Measurements from ENCODE around the gene HES6. TPM values are rescaled to one million over a fixed set of nuclear protein-coding genes. Genes with fewer than 3 reads are reported as not detected.
A peak's percentile ranks its signal among the peaks of the same experiment; 100 is the strongest.

Gene HES6
- total RNA-seq, 2 donors from 2014 or later, result 2.3 to 6.9 TPM

DNA sequence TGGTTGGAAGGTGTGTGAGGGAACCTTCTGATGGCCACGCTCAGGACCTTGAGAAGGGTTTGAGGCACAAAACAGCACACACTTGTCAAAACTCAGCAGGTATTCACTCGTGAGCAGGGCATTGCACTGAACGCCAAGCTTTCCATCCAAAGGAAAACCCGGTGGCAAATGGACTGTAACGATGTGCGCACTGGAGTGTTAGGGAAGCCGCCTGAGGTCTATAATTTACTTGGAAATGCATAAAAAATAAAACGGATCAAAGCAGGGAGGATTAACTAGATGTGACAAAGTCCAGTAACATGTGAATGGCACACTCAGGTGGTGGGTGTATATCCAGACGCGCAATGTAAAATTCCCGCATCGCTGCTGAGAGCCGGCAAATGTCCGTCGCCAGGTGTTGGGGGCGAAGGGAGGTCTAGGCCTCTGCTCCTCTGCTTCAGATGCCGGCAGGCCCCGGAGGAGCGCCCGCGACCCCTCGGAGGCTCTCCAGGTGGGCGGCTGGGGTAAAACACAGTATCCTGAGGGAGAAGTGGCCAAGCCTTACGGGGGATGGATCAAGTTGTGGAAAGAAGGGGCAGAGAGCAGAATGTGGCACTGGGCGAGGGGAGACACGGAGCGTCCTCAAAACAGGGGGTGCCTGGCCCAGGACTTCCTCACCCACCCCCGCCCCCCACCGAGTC is 15.3 kb downstream of the HES6 start:
- no peak for DNase-seq (ENCODE audit: low spot score)
- intact Hi-C loops (cut with DNase I), result no loop called here

DNA sequence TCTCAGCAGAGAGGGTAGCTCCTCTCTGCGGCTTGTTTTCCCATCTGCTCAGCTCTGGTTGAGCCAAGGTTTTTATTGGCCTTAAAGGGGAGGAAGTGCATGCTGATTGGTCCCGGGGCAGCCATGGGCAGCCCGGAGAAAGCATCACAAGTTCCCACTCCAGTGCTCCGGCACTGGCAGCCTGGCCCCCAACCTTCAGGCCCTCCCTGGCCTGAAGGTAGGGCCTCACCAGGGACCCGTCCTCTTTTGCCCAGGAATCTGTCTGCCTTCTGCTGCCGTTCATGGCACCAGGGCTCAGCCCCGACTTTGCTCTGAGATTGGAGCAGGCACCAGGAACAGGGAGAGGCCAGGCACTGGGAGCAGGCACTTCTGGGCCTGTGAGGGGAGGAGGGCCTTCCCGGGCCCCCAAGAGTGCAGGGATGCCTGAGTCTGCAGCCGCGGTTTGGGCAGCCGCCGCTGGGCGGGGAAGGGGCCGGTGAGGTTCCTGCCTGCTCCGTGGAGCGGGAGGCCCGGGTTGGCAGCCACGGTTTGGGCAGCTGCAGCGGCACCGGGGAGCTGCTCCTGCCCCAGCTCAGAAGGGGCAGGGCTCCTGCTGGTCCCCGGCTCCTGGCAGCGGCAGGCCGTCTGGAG is 18.8 kb downstream of the HES6 start:
- no peak for DNase-seq (ENCODE audit: low spot score)

DNA sequence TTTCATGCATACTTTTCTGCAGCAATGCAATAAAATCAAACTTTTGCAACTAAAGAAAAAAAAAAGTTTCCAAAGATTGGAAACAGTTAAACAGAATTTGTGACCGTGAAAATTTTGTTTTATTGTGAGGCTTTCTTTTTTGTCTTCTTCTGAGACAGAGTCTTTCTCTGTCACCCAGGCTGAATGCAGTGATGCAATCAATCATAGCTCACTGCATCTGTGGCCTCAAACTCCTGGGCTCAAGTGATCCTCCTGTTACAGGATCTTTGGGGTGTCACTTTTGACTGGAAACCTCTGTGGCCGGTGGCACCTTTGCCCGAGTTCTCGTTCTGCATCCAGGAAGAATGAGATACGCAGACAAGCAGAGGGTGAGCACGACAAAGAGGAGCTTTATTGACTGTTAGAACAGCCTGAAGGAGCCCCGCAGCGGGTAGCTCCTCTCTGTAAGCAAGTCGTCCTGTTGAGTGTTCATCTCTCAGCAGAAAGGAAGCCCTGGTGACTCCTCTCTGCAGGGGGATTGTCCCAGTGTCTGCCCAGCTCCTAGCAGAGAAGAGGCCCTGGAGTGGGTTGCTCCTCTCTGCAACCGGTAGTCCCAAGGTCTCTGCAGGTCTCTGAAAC is 19.5 kb downstream of the HES6 start:
- no peak for DNase-seq (ENCODE audit: low spot score)
- intact Hi-C loops (cut with DNase I), result no loop called here

More for the DNA sequence above, 18.8 kb downstream of the HES6 start:
- intact Hi-C loops (cut with DNase I), result no loop called here

DNA sequence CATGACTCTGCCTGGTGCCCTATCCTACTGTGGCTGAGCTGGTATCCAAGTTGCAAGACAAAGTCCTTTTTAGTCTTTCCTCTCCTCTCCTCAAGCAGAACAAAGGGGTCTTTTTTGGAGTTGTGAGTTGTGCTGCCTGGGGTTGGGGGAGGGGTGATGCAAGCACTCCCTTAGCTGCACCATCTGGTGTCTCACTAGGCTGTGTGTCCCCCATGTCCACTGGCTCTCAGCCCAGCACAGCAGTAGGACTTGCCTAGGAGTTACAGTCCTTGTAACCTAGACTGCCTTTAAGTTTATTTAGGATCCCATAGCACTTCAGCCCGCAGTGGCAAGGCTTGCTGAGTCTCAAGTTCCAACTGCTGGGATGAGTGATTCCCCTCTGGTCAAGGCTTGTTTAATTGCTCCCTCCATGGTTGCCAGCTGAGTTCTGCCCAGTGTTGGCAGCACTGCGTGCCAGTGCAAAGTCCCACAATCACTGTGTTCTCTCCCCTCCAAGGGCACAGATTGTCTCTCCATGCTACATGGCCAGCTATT is 23.1 kb downstream of the HES6 start:
- no peak for DNase-seq (ENCODE audit: low spot score)
- intact Hi-C loops (cut with DNase I), result loop anchor here in 1 of 2 donors (1.0 kb wide), 1 partner anchor 44 kb away; no protein-coding TSS in a partner anchor

DNA sequence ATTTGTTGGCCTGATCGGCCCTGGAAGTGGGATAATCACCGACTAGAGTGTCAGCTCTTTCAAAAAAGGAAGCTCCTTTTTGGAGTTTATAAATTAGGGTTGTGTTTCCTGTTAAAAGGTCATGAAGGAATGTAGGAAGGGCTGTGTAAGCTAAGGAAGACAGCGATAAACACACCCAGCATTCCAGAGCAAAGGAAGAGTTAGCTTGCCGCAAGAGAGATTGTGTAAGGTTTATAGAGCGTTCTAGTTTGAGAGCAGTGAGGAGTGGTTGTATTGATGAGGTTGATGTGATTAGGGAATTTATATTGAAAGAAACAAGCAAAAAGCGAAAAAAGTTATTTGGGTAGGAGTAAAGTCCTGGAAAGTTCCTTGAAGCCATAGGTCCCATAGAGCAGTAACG is 32.8 kb downstream of the HES6 start:
- DNase-seq (ENCODE audit: low spot score), result no peak
- intact Hi-C loops (cut with DNase I), result no loop called here

DNA sequence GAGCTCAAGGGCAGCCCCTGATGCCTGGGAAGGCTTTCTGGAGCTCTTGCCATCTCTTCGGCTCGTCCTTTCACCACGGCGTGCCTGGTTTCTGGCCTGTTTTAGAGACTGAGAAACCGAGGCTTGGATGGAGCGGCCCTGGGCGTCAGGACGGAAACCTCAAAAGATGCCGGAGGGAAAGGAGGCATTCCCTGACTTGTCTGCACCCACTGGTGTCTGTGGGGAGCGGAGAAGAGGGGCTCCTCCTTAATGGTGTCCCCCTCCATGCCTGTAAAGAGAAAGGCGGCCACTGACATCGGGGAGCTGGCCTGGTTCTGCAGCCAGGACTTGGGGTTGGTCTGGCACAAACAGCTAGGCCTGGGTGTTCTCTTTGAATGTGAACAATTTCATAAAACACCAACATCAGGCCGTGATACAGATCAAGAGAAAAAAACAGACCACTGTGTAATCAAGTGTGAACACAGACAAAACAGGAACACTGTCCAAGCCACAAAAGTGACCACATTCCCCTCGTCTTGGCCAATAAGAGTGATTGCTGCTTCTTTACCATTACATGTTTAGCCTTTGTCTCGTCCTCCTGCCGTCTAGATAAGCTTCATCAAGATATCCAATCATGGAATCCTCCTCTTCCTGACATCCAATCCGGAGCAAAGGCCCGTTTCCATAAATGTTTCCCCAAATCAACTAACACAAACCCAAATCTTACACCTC is 35.7 kb downstream of the HES6 start:
- DNase-seq (ENCODE audit: low spot score), result no peak
- intact Hi-C loops (cut with DNase I), result no loop called here

DNA sequence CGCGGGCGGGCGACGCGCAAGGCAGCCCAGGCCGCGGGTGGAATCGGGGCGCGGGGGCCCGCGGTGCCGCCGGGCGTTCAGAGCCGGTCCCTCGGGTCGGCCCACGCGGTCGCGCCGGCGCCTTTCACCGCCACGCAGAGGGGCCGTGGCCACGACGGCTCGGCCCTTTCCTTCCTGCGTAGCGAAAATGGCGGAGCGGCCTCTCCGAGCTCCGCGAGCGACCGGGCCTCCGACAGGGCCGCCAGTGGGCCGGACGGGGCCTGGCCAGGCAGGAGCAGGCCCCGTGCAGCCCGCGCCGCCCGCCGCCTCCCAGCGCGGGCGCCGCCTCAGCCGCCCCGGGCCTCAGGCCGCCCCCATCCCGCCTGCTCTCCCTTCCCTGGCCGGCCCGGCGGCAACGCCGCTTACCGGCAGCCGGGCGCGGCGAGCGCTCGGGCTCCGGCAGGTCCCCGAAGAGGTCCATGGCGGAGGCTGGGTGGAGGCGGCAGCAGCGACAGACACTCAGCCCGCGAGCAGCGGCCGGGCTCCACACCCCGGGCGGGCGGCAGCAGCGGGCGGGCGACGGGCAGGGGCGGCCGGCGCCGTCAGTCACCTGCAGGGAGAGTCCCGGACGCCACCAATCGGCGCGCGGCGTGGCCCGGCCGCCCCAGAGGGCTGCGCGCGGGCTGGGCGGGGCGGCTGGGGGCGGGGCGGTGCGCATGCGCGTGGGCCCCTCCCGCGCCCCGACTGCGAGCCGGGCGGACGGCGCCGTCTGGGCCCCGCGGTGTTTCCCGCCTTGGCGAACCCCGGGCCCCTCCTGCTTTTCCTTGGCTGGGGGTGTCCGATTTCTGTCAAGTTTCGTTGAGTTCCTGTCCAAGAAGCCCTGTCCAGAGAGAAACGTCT is 36.5 kb downstream of the HES6 start, which contains the start of gene ILKAP:
Gene ILKAP (minus strand): TSS at position 602 of the 879 bp plus-strand sequence. CDS start 142 bp downstream, at position 460.
- peak; percentile 96 for DNase-seq (ENCODE audit: low spot score)

DNA sequence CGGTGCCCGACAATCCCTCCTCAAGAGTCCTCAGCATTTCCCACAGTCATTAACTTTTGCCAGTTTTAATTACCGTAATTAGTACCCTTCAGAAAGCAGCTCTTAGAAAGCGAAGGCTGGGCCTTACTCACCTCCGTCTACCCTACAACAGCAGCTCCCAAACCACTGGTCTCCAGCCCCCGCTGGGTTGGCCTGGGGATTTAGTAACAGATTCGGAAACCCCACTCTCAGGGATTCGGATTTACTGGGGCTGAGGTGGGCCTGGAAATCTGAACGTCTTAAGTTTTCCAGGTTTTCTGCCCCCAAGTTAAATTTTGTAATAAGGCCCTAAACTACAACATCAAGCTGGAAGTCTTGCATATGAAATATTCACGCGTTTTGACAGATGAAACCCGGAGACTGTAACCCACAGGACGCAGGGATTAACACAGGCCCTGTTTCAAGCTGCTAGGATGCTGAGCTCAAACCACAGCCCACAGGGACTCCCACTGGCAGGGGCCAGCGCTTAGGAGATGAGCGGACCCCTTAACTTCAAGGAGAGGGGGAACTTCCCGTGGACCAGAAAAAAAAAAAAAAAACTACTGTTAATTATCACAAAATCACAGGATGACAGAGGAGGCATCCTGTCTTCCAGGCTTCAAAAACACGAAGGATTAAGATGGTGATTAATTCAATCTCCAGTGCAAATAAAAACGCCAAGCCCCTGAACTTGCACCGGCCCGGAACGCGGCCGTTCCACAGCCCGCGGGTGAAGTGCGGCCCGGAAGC is 37.3 kb downstream of the HES6 start:
- intact Hi-C loops (cut with DNase I), result no loop called here

More for the DNA sequence above, 36.5 kb downstream of the HES6 start, which contains the start of gene ILKAP:
- intact Hi-C loops (cut with DNase I), result no loop called here

DNA sequence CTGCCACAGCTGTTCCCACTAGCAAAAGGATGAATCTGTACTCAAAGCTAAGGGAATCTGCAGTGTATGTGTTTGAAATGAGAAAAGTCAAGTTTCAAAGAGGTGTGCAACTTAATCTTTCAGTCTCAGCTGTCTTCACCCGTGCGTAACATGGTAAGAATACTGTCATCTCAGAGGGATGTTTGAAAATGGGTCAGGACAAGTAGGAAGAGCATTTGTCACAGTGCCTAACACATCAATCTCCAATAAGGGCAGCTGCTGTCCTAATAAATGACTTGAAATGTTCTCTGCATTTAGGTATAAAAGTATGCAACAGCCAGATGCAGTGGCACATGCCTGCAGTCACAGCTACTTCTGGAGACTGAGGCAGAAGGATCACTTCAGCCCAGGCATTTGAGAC is 49.4 kb downstream of the HES6 start:
- intact Hi-C loops (cut with DNase I), result no loop called here
- no peak for DNase-seq (ENCODE audit: low spot score)

More for the DNA sequence above, 37.3 kb downstream of the HES6 start:
- no peak for DNase-seq (ENCODE audit: low spot score)

Other genes with a start within 250 kb of the HES6 start
- gene SCLY, start 179.0 kb downstream of the HES6 start, total RNA-seq, result 10 to 100 TPM in 1 of 2 donors, 1 to 10 TPM in 1; 8.6 to 11.5 TPM
- 1 to 10 TPM in 1 of 2 donors, under 1 TPM in 1; 0.24 to 3.0 TPM for gene ESPNL, start 139.7 kb downstream of the HES6 start, total RNA-seq
- gene KLHL30, start 101.4 kb downstream of the HES6 start, total RNA-seq, result 10 to 100 TPM in 1 of 2 donors, 1 to 10 TPM in 1; 9.6 to 10.7 TPM
- gene ERFE, start 81.1 kb downstream of the HES6 start, total RNA-seq, result 1 to 10 TPM in 1 of 2 donors, under 1 TPM in 1; 0.79 to 2.3 TPM
- gene ILKAP, start 36.3 kb downstream of the HES6 start, total RNA-seq, result 10 to 100 TPM; 32.2 to 34.9 TPM
- 10 to 100 TPM; 10.1 to 16.8 TPM for gene PER2, start 48.6 kb upstream of the HES6 start, total RNA-seq
- 10 to 100 TPM; 27.1 to 37.2 TPM for gene TRAF3IP1, start 80.5 kb upstream of the HES6 start, total RNA-seq
- 10 to 100 TPM; 36.3 to 39.7 TPM for gene ASB1, start 186.9 kb upstream of the HES6 start, total RNA-seq

All from posterior vena cava (tissue), 2 donors.